ENCODE data around the gene H19.

Gene H19

DNA sequence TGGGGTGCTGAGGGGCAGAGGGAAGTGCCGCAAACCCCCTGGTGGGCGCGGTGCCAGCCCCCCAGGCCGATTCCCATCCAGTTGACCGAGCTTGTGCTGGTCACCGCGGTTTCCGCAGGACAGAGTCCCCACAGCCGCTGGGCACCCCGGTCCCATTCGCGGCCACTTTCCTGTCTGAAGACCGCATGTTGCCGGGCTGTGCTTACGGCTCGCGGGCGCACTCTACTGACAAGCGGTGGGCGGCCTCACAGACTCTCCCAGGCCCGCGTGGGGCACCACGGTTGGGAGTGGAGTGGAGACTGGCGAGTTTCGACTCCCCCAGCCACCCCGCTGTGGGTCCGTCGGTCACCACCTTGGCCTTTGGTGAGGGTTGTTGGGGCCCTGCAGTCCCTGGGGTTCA is 648 bp upstream of the H19 start:
- Histone ChIP-seq H3K27ac (ENCODE audit: extremely low read depth, low read depth, low read length) (no peak overlapping the region), H3K9me3 (ENCODE audit: control insufficient read depth, insufficient read depth, low read depth, low read length) (no peaks in the 10 kb centered on the region), H3K4me3 (ENCODE audit: low read depth, low read length) (no peak overlapping the region), H3K4me1 (ENCODE audit: control insufficient read depth, insufficient read depth, low read length) (no peaks in the 10 kb centered on the region), H3K36me3 (ENCODE audit: control insufficient read depth in 2 of 2, insufficient read depth in 1 of 2, low read length in 2 of 2) (no peaks in the 10 kb centered on the region)
- POLR2A ChIA-PET, result no interaction called here
- CTCF ChIA-PET, result interaction anchor here (0.9 to 2.3 kb wide), 4 partner anchors 38 to 475 kb away, joined by 3 to 22 read pairs (median 3); no protein-coding TSS in a partner anchor
- TF ChIP-seq ZNF558 (tag by site-specific recombination; IDR thresholded peaks at IDR 0.05), result no peak
- no peak for TF ChIP-seq ZNF624 (tag by site-specific recombination; IDR thresholded peaks at IDR 0.05)
- TF ChIP-seq, protein P1, sequence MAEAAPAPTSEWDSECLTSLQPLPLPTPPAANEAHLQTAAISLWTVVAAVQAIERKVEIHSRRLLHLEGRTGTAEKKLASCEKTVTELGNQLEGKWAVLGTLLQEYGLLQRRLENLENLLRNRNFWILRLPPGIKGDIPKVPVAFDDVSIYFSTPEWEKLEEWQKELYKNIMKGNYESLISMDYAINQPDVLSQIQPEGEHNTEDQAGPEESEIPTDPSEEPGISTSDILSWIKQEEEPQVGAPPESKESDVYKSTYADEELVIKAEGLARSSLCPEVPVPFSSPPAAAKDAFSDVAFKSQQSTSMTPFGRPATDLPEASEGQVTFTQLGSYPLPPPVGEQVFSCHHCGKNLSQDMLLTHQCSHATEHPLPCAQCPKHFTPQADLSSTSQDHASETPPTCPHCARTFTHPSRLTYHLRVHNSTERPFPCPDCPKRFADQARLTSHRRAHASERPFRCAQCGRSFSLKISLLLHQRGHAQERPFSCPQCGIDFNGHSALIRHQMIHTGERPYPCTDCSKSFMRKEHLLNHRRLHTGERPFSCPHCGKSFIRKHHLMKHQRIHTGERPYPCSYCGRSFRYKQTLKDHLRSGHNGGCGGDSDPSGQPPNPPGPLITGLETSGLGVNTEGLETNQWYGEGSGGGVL (tag by site-specific recombination; IDR thresholded peaks at IDR 0.05), result no peak
- TF ChIP-seq KLF7 (tag by site-specific recombination; IDR thresholded peaks at IDR 0.05; ENCODE audit: borderline replicate concordance), result no peak
- TF ChIP-seq ZNF302 (tag by site-specific recombination; IDR thresholded peaks at IDR 0.05; ENCODE audit: low read depth), result no peak
- TF ChIP-seq ZNF37A (tag by site-specific recombination; IDR thresholded peaks at IDR 0.05), result no peak
- TF ChIP-seq, protein P2, sequence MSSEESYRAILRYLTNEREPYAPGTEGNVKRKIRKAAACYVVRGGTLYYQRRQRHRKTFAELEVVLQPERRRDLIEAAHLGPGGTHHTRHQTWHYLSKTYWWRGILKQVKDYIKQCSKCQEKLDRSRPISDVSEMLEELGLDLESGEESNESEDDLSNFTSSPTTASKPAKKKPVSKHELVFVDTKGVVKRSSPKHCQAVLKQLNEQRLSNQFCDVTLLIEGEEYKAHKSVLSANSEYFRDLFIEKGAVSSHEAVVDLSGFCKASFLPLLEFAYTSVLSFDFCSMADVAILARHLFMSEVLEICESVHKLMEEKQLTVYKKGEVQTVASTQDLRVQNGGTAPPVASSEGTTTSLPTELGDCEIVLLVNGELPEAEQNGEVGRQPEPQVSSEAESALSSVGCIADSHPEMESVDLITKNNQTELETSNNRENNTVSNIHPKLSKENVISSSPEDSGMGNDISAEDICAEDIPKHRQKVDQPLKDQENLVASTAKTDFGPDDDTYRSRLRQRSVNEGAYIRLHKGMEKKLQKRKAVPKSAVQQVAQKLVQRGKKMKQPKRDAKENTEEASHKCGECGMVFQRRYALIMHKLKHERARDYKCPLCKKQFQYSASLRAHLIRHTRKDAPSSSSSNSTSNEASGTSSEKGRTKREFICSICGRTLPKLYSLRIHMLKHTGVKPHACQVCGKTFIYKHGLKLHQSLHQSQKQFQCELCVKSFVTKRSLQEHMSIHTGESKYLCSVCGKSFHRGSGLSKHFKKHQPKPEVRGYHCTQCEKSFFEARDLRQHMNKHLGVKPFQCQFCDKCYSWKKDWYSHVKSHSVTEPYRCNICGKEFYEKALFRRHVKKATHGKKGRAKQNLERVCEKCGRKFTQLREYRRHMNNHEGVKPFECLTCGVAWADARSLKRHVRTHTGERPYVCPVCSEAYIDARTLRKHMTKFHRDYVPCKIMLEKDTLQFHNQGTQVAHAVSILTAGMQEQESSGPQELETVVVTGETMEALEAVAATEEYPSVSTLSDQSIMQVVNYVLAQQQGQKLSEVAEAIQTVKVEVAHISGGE (tag by site-specific recombination; conservative IDR thresholded peaks at IDR 0.05; ENCODE audit: low read depth), result no peak
- TF ChIP-seq, protein P3, sequence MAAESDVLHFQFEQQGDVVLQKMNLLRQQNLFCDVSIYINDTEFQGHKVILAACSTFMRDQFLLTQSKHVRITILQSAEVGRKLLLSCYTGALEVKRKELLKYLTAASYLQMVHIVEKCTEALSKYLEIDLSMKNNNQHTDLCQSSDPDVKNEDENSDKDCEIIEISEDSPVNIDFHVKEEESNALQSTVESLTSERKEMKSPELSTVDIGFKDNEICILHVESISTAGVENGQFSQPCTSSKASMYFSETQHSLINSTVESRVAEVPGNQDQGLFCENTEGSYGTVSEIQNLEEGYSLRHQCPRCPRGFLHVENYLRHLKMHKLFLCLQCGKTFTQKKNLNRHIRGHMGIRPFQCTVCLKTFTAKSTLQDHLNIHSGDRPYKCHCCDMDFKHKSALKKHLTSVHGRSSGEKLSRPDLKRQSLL (tag by site-specific recombination; IDR thresholded peaks at IDR 0.05), result no peak
- TF ChIP-seq ZNF2 (tag by site-specific recombination; IDR thresholded peaks at IDR 0.05), result no peak
- no peak for TF ChIP-seq ZNF266 (tag by site-specific recombination; IDR thresholded peaks at IDR 0.05; ENCODE audit: low read depth)
- no peak for TF ChIP-seq GLI4 (tag by site-specific recombination; IDR thresholded peaks at IDR 0.05)
- no peak for TF ChIP-seq ZNF354C (tag by site-specific recombination; IDR thresholded peaks at IDR 0.05; ENCODE audit: borderline replicate concordance, low read depth)
- TF ChIP-seq ZNF404 (tag by site-specific recombination; IDR thresholded peaks at IDR 0.05), result no peak
- TF ChIP-seq, protein P4, sequence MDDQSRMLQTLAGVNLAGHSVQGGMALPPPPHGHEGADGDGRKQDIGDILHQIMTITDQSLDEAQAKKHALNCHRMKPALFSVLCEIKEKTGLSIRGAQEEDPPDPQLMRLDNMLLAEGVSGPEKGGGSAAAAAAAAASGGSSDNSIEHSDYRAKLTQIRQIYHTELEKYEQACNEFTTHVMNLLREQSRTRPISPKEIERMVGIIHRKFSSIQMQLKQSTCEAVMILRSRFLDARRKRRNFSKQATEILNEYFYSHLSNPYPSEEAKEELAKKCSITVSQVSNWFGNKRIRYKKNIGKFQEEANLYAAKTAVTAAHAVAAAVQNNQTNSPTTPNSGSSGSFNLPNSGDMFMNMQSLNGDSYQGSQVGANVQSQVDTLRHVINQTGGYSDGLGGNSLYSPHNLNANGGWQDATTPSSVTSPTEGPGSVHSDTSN (CRISPR knock-in tag; IDR thresholded peaks at IDR 0.05), result no peak
- TF ChIP-seq PRDM1 (tag by site-specific recombination; IDR thresholded peaks at IDR 0.05), result no peak
- TF ChIP-seq ZNF610 (tag by site-specific recombination; IDR thresholded peaks at IDR 0.05; ENCODE audit: borderline replicate concordance), result no peak

DNA sequence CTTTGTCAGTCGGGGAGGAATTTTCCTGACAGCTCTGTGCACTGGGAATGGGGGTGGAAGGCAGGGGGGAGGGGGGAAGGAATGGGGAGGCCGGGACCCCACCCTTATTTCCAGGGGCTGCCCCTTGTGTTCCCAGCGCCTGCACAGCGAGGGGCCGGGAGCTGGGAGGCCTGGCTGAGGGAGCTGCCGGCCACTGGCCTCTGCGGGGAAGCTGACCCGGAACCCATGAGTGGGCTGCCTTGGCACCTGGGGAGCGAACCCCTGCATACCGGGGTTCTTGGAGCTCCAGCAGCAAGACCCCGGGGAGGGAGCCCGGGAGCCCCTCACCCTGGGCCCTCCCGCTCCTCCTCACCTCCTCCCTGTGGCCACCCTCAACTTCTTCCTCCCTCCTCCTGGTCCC is 3.5 kb downstream of the H19 start:
- H3K9me3 ChIP-seq (ENCODE audit: control insufficient read depth, insufficient read depth, low read depth, low read length), result no peaks in the 10 kb centered on the region
- no peak overlapping the region for H3K4me3 ChIP-seq (ENCODE audit: low read depth, low read length)
- no peaks in the 10 kb centered on the region for H3K36me3 ChIP-seq (ENCODE audit: control insufficient read depth in 2 of 2, insufficient read depth in 1 of 2, low read length in 2 of 2)
- POLR2A ChIA-PET, result no interaction called here
- H3K4me1 ChIP-seq (ENCODE audit: control insufficient read depth, insufficient read depth, low read length), result no peaks in the 10 kb centered on the region
- CTCF ChIA-PET, result interaction anchor here (0.6 to 0.9 kb wide), 3 partner anchors 11 to 484 kb away, joined by 3 read pairs; no protein-coding TSS in a partner anchor
- no peak overlapping the region for H3K27ac ChIP-seq (ENCODE audit: extremely low read depth, low read depth, low read length)
- TF ChIP-seq, protein P5, sequence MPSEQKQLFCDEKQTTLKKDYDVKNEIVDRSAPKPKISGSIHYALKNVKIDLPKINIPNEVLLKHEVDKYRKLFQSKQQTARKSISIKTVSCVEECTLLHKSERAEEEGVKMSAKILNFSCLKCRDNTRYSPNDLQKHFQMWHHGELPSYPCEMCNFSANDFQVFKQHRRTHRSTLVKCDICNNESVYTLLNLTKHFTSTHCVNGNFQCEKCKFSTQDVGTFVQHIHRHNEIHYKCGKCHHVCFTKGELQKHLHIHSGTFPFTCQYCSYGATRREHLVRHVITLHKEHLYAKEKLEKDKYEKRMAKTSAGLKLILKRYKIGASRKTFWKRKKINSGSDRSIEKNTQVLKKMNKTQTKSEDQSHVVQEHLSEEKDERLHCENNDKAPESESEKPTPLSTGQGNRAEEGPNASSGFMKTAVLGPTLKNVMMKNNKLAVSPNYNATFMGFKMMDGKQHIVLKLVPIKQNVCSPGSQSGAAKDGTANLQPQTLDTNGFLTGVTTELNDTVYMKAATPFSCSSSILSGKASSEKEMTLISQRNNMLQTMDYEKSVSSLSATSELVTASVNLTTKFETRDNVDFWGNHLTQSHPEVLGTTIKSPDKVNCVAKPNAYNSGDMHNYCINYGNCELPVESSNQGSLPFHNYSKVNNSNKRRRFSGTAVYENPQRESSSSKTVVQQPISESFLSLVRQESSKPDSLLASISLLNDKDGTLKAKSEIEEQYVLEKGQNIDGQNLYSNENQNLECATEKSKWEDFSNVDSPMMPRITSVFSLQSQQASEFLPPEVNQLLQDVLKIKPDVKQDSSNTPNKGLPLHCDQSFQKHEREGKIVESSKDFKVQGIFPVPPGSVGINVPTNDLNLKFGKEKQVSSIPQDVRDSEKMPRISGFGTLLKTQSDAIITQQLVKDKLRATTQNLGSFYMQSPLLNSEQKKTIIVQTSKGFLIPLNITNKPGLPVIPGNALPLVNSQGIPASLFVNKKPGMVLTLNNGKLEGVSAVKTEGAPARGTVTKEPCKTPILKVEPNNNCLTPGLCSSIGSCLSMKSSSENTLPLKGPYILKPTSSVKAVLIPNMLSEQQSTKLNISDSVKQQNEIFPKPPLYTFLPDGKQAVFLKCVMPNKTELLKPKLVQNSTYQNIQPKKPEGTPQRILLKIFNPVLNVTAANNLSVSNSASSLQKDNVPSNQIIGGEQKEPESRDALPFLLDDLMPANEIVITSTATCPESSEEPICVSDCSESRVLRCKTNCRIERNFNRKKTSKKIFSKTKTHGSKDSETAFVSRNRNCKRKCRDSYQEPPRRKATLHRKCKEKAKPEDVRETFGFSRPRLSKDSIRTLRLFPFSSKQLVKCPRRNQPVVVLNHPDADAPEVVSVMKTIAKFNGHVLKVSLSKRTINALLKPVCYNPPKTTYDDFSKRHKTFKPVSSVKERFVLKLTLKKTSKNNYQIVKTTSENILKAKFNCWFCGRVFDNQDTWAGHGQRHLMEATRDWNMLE (tag by site-specific recombination; conservative IDR thresholded peaks at IDR 0.05; ENCODE audit: low read depth), result no peak
- TF ChIP-seq, protein P1 (tag by site-specific recombination; IDR thresholded peaks at IDR 0.05), result no peak
- TF ChIP-seq ZNF366 (tag by site-specific recombination; conservative IDR thresholded peaks at IDR 0.05), result no peak
- TF ChIP-seq ZNF138 (tag by site-specific recombination; IDR thresholded peaks at IDR 0.05; ENCODE audit: borderline replicate concordance), result no peak
